Nephron (organoid): Measurements from ENCODE around the gene CCDC30.
"Not testable (repeated sequence)": the region's sequence is repeated elsewhere in the genome, so short reads cannot be mapped to it uniquely, and the experiment has no call there.

Experiments
- H3K27ac Mint-ChIP-seq, 3 experiments: 2 replicates each; pipeline ENCODE4 v1.8.0; 2020; ENCODE audit warnings: mixed read lengths in 3 of 3, mild to moderate bottlenecking in 2 of 3, moderate library complexity in 1 of 3
- H3K27me3 Mint-ChIP-seq: 2 replicates; pipeline ENCODE4 v1.8.0; 2021; ENCODE audit warnings: low read depth, mild to moderate bottlenecking, moderate library complexity, mixed read lengths
- H3K36me3 Mint-ChIP-seq: 2 replicates; pipeline ENCODE4 v1.8.0; 2020; ENCODE audit warnings: low read depth, mixed read lengths
- H3K4me1 Mint-ChIP-seq: 2 replicates; pipeline ENCODE4 v1.8.0; 2020; ENCODE audit warnings: mixed read lengths
- H3K4me3 Mint-ChIP-seq, 3 experiments: 2 replicates each; pipeline ENCODE4 v1.8.0; 2020; ENCODE audit warnings: mild to moderate bottlenecking in 3 of 3, mixed read lengths in 3 of 3, moderate library complexity in 2 of 3
- H3K9me3 Mint-ChIP-seq: 2 replicates; pipeline ENCODE4 v1.8.0; 2020; ENCODE audit warnings: mixed read lengths
- CTCF ChIP-seq, 3 experiments: fragments of 200-600 bp; sonication (generic); IDR thresholded peaks; one replicate each; pipeline ENCODE4 v1.5.0; 2021; ENCODE audit warnings: antibody characterized with exemption in 3 of 3; ENCODE audit not compliant: unreplicated experiment in 3 of 3

The CCDC30 gene

GRCh38 chr1:42476605-42477004 lies 13.5 kb downstream of the CCDC30 start:
- no peak overlapping the region for H3K27ac Mint-ChIP-seq
- H3K27me3 Mint-ChIP-seq, result no peaks in the 10 kb centered on the region
- no peaks in the 10 kb centered on the region for H3K4me1 Mint-ChIP-seq
- no peak overlapping the region for H3K4me3 Mint-ChIP-seq
- H3K9me3 Mint-ChIP-seq, result no peaks in the 10 kb centered on the region
- no peaks in the 10 kb centered on the region for H3K36me3 Mint-ChIP-seq
- no peak for TF ChIP-seq CTCF (IDR thresholded peaks at IDR 0.05; ENCODE audit: unreplicated experiment in 3 of 3)

- not testable (repeated sequence) for H3K27me3 Mint-ChIP-seq, H3K9me3 Mint-ChIP-seq, H3K36me3 Mint-ChIP-seq, H3K4me1 Mint-ChIP-seq, H3K4me3 Mint-ChIP-seq, H3K27ac Mint-ChIP-seq
Observed at GRCh38 chr1:42477354-42477753, 14.3 kb downstream of the CCDC30 start.

GRCh38 chr1:42477775-42478174 lies 14.7 kb downstream of the CCDC30 start:
- Mint-ChIP-seq H3K36me3 (no peaks in the 10 kb centered on the region), H3K27me3 (no peaks in the 10 kb centered on the region), H3K4me3 (no peak overlapping the region), H3K9me3 (no peaks in the 10 kb centered on the region), H3K27ac (no peak overlapping the region), H3K4me1 (no peaks in the 10 kb centered on the region)
- no peak for TF ChIP-seq CTCF (IDR thresholded peaks at IDR 0.05; ENCODE audit: unreplicated experiment in 3 of 3)

- Mint-ChIP-seq H3K9me3 (no peaks in the 10 kb centered on the region), H3K36me3 (no peaks in the 10 kb centered on the region), H3K27ac (no peak overlapping the region), H3K27me3 (no peaks in the 10 kb centered on the region), H3K4me3 (no peak overlapping the region), H3K4me1 (no peaks in the 10 kb centered on the region)
- TF ChIP-seq CTCF (IDR thresholded peaks at IDR 0.05; ENCODE audit: unreplicated experiment in 3 of 3), result no peak
Observed at GRCh38 chr1:42479621-42480020, 16.5 kb downstream of the CCDC30 start.

GRCh38 chr1:42480921-42481320 lies 17.8 kb downstream of the CCDC30 start:
- H3K27me3 Mint-ChIP-seq, result no peaks in the 10 kb centered on the region
- no peaks in the 10 kb centered on the region for H3K9me3 Mint-ChIP-seq
- H3K4me3 Mint-ChIP-seq, result no peak overlapping the region
- no peak for TF ChIP-seq CTCF (IDR thresholded peaks at IDR 0.05; ENCODE audit: unreplicated experiment in 3 of 3)
- no peak overlapping the region for H3K27ac Mint-ChIP-seq
- H3K4me1 Mint-ChIP-seq, result no peaks in the 10 kb centered on the region
- no peaks in the 10 kb centered on the region for H3K36me3 Mint-ChIP-seq

- H3K27ac Mint-ChIP-seq, result no peak overlapping the region
- no peaks in the 10 kb centered on the region for H3K27me3 Mint-ChIP-seq
- TF ChIP-seq CTCF (IDR thresholded peaks at IDR 0.05; ENCODE audit: unreplicated experiment in 3 of 3), result no peak
- no peaks in the 10 kb centered on the region for H3K9me3 Mint-ChIP-seq
- no peaks in the 10 kb centered on the region for H3K4me1 Mint-ChIP-seq
- no peak overlapping the region for H3K4me3 Mint-ChIP-seq
- peaks cover 4% of the 10 kb centered on the region for H3K36me3 Mint-ChIP-seq
Observed at GRCh38 chr1:42482635-42483153, 19.6 kb downstream of the CCDC30 start.
